BJ (cell line): ENCODE results near the gene OSBP. TPM values are rescaled to one million over a fixed set of nuclear protein-coding genes. Genes with fewer than 3 reads are reported as not detected.

ENCODE experiments used
- CTCF ChIA-PET: fragments of 350-600 bp; formaldehyde crosslinking; extraction: SDS; loops from one replicate; lab custom pipeline; 2021; ENCODE audit warnings: antibody characterized with exemption, inconsistent platforms; lab: Yijun Ruan, JAX
- POLR2A ChIA-PET: fragments of 300-600 bp; sonication (Branson Sonifier 250); formaldehyde crosslinking; extraction: SDS; loops from one replicate; lab custom pipeline; 2021; ENCODE audit warnings: antibody characterized with exemption; lab: Charles Lee
- DNase-seq: peaks from one replicate; pipeline ENCODE4 v3.0.0-alpha.2; 2011; ENCODE audit warnings: low read depth
- H3K27me3 ChIP-seq: 2 replicates; pipeline ENCODE4 v1.6.0; 2011; ENCODE audit warnings: low read length; ENCODE audit not compliant: control insufficient read depth, insufficient read depth
- H3K36me3 ChIP-seq: 2 replicates; pipeline ENCODE4 v1.5.1; 2011; ENCODE audit warnings: low read length; ENCODE audit not compliant: control insufficient read depth, insufficient read depth
- H3K4me3 ChIP-seq: 2 replicates; pipeline ENCODE4 v1.5.1; 2011; ENCODE audit warnings: low read depth, mild to moderate bottlenecking, control low read depth, low read length
- CTCF ChIP-seq: IDR thresholded peaks from 2 replicates; pipeline ENCODE4 v1.5.1; 2011; ENCODE audit warnings: low read depth, mild to moderate bottlenecking, control low read depth, inconsistent platforms, low read length, moderate library complexity; ENCODE audit not compliant: insufficient read depth
- polyA plus RNA-seq: library from polyadenylated mRNA; depleted of rRNA; stranded (reverse); fragments of >200 nt; gene quantifications from 2 replicates; pipeline ENCODE4 v1.2.3, GENCODE V29; 2011

Gene OSBP
- polyA plus RNA-seq, 1 experiment, result 10.0 TPM

DNA sequence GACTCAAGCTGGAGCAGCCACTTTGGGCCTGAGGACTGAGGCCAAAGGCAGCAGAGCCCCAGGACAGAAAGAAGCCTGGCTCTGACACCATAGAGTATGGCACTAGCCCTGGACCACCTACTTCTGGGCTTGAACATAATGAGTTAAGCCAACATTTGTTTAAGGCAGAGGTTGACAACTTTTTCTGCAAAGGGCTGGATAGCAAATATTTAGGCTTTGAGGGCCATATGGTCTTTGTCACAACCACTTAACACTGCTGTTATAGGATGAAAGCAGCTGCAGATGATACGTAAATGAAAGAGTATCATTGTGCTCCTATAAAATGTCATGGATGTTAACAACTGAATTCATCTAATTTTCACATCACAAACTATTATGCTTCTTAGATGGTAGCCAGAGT is 16.6 kb downstream of the OSBP start:
- H3K36me3 ChIP-seq, result peaks cover 24% of the 10 kb centered on the region
- TF ChIP-seq CTCF, result no peak
- POLR2A ChIA-PET, result no interaction called here
- H3K4me3 ChIP-seq, result no peak overlapping the region
- CTCF ChIA-PET, result interaction anchor here (0.6 kb wide), 1 partner anchor 62 kb away, joined by 3 read pairs; no protein-coding TSS in a partner anchor
- no peaks in the 10 kb centered on the region for H3K27me3 ChIP-seq
- no peak for DNase-seq

DNA sequence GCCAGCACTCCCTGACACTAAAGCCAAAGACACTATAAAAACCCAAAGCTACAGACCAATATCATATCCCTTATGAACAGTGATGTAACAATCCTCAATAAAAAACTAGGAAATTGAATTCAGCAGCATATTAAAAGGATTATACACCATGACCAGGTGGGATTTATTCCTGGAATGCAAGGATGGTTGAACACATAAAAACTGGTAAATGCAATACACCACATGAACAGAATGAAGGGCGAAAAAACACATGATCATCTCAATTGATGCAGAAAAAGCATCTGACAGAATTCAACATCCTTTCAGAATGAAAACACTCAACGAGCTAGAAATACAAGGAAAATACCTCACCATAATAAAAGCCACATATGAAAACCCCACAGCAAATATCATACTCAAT is 31.3 kb downstream of the OSBP start:
- H3K27me3 ChIP-seq, result no peaks in the 10 kb centered on the region
- no peak for TF ChIP-seq CTCF
- POLR2A ChIA-PET, result interaction anchor here (0.7 kb wide), 1 partner anchor 25 kb away, joined by 7 read pairs; no protein-coding TSS in a partner anchor
- no peak overlapping the region for H3K4me3 ChIP-seq
- no peak for DNase-seq
- CTCF ChIA-PET, result no interaction called here
- H3K36me3 ChIP-seq, result peaks cover 4% of the 10 kb centered on the region

DNA sequence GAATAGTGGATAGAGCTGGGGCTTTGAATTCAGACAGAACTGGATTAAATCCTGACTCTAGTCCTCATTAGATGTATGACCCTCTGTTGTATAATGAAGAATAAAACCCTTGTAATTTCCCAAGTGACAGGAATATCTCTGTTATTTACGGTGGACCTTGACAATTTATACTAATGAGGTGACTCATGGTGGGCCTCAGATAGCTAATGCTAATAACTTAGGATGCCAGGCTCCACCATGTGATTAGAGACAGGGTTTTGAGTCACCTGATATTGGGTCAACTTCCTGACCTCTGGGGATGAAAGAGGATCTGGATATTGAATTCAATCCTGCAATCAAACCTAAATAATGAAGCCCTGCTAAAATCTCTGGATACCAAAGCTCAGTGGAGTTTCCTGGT is 33.6 kb downstream of the OSBP start:
- no peak for TF ChIP-seq CTCF
- no peak for DNase-seq
- CTCF ChIA-PET, result interaction anchor here (0.6 to 0.8 kb wide), 2 partner anchors 45 to 48 kb away, joined by 3 read pairs; no protein-coding TSS in a partner anchor
- POLR2A ChIA-PET, result no interaction called here
- Histone ChIP-seq H3K4me3 (no peak overlapping the region), H3K27me3 (no peaks in the 10 kb centered on the region), H3K36me3 (peaks cover 9% of the 10 kb centered on the region)

- Histone ChIP-seq H3K27me3 (no peaks in the 10 kb centered on the region), H3K4me3 (no peak overlapping the region), H3K36me3 (peaks cover 20% of the 10 kb centered on the region)
- DNase-seq, result no peak
- ChIA-PET CTCF (no interaction called here), POLR2A (no interaction called here)
- no peak for TF ChIP-seq CTCF
Observed at GRCh38 chr11:59578369-59578768, 37.2 kb downstream of the OSBP start.

DNA sequence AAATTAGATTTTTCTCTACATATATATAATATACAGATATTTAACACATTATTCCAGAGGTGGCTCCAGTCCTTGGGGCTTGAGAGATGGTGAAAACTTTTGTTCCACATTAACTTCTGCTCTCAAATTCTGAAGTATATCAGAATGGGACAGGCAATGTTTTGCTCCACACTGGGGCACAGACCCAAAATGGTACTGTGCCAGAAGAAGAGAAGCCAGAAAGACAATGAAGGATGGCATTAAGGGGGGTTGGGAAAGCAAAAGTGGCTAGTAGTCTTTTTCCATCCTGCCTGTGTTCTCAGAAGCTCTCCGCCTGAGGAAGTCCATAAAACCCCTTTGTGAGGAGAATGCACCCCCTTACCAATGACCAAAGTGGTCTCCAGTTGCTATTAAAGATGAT is 40.1 kb downstream of the OSBP start:
- CTCF ChIA-PET, result no interaction called here

More for the DNA sequence above, 40.1 kb downstream of the OSBP start:
- DNase-seq, result no peak
- POLR2A ChIA-PET, result no interaction called here
- no peak overlapping the region for H3K4me3 ChIP-seq
- no peaks in the 10 kb centered on the region for H3K27me3 ChIP-seq
- TF ChIP-seq CTCF, result no peak
- peaks cover 16% of the 10 kb centered on the region for H3K36me3 ChIP-seq
